Left lobe of liver (tissue), 2 donors: ENCODE measurements around the gene CCDC134. TPM values are rescaled to one million over a fixed set of nuclear protein-coding genes. Genes with fewer than 3 reads are reported as not detected.
"Not testable (repeated sequence)": the region's sequence is repeated elsewhere in the genome, so short reads cannot be mapped to it uniquely, and the experiment has no call there.

Experiments
- ATAC-seq: fragments of 200-7000 bp; cut with Tn5 transposase; one replicate; pipeline ENCODE4 v1.9.1; 2020; ENCODE audit warnings: mild to moderate bottlenecking, moderate library complexity
- DNase-seq: peaks from one replicate; pipeline ENCODE4 v3.0.0-alpha.2; 2020; ENCODE audit warnings: low spot score
- total RNA-seq: library from RNA; stranded (reverse); gene quantifications from one replicate; pipeline ENCODE4 v1.2.1, GENCODE V29; 2021
- donor health status: DM: no; HTN: no; CAD: no; lungs with moderate emphysema.
- donor health status: DM: no; HTN: yes; CAD: no.

Gene CCDC134
- total RNA-seq, 1 donor from 2014 or later, result 5.1 TPM

DNA sequence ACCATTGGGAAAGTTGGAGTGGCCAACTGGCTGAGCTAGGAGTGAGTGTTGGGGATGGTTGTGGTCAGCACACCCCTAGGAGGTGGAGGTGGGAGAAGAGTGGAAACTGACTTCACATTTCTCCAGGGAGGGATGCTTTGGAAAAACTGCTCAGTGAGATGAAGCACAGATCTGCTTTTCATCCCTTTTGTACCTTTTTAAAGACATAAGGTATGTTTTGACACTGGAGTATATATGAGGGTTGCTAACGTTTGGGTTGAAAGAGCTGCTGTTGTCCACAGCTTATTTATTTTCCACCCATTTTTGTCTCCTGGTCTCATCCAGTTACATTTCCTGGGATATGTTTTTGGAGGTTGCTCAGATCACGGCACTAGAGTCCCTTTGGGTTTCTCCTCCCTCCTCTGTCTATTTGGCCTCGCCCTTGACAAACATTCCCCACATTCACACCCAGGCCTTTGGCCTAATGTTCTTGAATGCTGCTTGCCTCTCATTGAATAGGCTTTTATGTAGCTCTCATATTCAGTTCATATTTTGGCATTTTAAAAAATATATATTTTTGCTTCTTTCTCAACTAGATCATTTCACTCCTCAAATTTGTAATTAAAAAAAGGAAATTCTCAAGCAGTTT, 40.7 kb downstream of the CCDC134 start:
- peak; percentile 54 for ATAC-seq
- no peak for DNase-seq

GRCh38 chr22:41842996-41843970, 42.8 kb downstream of the CCDC134 start:
- DNase-seq (no peak), ATAC-seq (peak; percentile 11)

- no peak for DNase-seq
- no peak for ATAC-seq
Observed at GRCh38 chr22:41844036-41844435, 43.6 kb downstream of the CCDC134 start.

DNA sequence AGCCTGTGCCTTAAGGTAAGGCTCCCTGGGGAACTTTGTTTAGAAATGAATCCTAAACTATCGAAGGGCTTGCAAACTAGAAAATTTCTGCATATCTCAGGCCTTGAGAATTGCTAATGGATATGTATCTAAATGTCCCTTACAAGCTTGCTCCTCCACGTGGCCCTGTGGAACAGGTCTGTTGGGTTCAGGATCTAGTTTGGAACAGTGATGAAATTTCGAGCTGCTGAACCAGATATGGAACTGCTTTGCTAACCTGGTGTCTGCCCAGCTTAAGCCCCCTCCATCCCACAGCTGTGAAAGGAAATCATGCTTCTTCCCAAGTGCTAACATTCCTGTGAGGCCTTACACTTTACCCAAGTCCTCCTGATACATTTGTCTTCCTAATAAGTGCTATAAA, 44.0 kb downstream of the CCDC134 start:
- ATAC-seq, result peak; percentile 66
- no peak for DNase-seq

- no peak for DNase-seq
Observed at GRCh38 chr22:41845380-41846267, 45.1 kb downstream of the CCDC134 start.

GRCh38 chr22:41846268-41846987, 45.9 kb downstream of the CCDC134 start:
- peak; percentile 27 for ATAC-seq
- DNase-seq, result no peak

More at GRCh38 chr22:41845380-41846267, 45.1 kb downstream of the CCDC134 start:
- ATAC-seq, result no peak

GRCh38 chr22:41847300-41847699, 46.8 kb downstream of the CCDC134 start:
- ATAC-seq (no peak), DNase-seq (no peak)

DNA sequence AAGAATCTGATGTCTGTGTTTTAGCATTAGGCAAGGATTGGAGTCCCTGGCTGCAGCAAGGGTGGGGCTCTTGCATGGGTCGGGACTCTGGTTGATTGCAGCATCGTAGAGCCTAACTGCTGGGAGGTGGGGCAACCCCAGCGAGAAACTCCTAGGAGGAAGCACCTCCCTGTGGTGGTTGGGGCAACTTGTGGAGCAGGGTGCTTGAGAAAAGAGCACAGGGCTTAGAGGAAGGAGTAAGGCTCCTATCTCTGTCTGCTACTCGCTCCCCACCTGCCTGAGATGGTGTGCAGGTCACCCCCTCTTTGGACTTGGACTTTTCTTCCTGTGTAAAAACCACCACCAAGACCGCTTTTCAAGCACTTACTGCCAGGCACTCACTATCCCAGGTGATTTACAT, 48.0 kb downstream of the CCDC134 start:
- ATAC-seq (peak; percentile 47), DNase-seq (no peak)

GRCh38 chr22:41856469-41856868, 56.0 kb downstream of the CCDC134 start:
- ATAC-seq, result no peak
- no peak for DNase-seq

- peak; percentile 61 for ATAC-seq
Observed at GRCh38 chr22:41857155-41857859, 56.8 kb downstream of the CCDC134 start.

DNA sequence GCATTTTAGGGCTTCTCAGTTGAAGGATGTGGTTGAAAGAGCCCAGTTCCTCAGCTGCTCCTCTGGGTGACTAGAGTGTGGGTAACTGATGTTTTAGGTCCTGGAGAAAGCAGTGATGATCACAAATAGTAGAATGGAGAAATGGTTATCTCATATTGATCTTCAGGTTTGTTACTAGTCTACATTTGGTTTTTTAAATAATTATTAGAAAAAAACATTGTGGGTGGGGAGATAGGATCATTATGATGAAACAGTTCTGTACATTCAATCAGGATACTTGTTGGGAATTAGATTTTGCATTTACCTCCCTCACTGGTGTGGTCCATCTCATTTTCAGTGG, 57.4 kb downstream of the CCDC134 start:
- DNase-seq (no peak), ATAC-seq (no peak)

More at GRCh38 chr22:41857155-41857859, 56.8 kb downstream of the CCDC134 start:
- no peak for DNase-seq

GRCh38 chr22:41862160-41862529, 61.7 kb downstream of the CCDC134 start:
- DNase-seq (no peak), ATAC-seq (no peak)

DNA sequence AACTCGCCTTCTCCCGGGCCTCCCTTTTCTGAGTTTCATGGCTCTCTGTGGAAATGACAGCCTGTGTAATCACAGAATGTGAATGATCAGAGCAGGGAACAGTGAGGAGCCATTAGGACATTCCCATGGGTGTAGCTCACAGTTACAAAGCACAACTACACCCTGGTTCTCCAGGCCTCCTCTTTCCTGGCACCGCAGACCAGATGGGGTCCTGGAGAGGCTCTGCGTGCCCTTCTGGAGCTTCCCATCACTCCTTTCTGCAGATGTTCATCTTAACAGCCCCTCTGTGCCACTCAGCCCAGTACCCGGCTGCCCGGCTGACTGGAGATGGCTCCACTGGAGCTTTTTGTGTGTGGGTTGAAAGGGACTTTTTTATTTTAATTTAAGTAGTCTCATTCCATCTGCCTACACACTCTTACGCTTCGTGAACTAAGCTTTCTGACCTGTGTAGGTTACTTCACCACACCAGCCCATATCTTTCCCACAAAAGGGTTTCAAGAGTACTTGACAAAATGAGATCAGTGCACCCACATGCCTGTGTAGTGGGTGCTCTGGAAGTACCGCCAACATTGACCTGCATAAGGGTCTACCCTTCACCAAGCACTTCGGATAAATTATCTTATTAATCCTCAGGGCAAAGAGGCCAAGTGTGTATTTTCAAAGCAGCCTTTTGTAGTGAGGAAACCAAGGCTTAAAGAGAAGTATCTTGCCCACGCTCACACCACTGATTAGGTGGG, 62.2 kb downstream of the CCDC134 start:
- ATAC-seq, result no peak

GRCh38 chr22:41863472-41863871, 63.0 kb downstream of the CCDC134 start:
- ATAC-seq (no peak), DNase-seq (no peak)

More for the DNA sequence above, 62.2 kb downstream of the CCDC134 start:
- no peak for DNase-seq

DNA sequence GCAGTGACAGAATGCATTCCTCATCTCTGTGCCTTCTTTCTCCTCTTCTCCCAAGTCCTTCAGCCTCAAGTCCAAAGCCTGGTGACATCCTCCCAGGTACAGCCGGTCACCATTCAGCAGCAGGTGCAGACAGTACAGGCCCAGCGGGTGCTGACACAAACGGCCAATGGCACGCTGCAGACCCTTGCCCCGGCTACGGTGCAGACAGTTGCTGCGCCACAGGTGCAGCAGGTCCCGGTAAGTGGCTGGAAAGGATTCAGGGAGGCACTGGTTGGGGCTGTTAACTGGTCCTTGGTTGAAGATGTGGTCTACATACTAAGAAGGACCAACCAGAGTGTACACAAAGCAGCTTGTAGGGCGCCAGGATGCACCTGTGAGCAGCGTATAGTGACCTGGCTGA, 68.1 kb downstream of the CCDC134 start:
- DNase-seq, result no peak
- ATAC-seq, result no peak

DNA sequence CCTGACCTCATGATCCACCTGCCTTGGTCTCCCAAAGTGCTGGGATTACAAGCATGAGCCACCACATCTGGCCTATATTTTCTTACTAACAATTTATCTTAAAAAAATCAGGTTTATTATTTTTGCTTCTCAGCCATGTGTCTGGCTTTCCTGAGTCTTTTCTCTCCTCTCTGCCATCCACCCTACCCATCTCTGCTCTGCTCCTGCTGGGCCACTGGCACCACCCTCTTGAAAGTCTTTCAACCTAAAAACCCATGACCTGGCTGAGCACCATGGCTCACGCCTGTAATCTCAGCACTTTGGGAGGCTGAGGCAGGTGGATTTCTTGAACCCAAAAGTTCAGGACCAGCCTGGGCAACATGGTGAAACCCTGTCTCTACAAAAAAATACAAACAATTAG, 69.6 kb downstream of the CCDC134 start:
- ATAC-seq, DNase-seq: not testable (repeated sequence)

DNA sequence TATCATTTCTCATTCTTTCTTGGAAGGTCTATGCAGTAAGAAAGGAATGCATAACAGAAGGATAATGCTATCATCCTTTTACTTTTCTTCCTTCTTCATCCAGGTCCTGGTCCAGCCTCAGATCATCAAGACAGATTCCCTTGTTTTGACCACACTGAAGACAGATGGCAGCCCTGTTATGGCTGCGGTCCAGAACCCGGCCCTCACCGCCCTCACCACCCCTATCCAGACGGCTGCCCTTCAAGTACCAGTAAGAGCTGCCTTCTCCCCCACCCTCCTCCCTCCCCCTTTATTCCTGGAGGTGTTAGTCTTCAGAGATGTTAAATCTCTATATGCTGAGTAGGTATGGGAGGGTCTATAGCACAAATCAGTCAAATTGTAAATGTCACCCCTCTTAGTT, 70.3 kb downstream of the CCDC134 start:
- no peak for DNase-seq
- no peak for ATAC-seq

DNA sequence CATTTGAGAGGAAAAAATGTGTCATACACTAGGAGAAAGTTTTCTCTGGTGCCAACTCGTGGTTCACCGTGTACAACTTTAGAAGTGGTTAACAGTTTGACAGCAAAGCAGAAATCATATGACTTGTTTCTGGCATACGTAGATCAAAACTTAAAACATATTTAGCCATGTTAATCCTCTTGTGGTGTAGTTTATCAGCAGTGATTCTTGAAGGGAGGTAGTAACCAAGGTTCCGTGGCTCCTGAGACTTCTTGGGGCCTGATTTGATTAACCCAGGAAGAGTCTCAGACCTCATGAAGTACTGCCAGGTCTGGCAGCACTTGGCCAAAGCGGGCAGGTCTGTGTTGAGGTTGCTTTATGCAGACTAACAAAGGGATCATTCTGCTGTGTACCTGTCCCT, 72.9 kb downstream of the CCDC134 start:
- DNase-seq (no peak), ATAC-seq (no peak)

- no peak for ATAC-seq
- no peak for DNase-seq
Observed at GRCh38 chr22:41874090-41874489, 73.6 kb downstream of the CCDC134 start.
